IPS-18a (cell line): ENCODE data around the gene DBH.

ENCODE experiments used
- H3K27ac ChIP-seq: one replicate; pipeline ENCODE4 v1.5.1; 2013; ENCODE audit warnings: low read length
- H3K27me3 ChIP-seq: one replicate; pipeline ENCODE4 v1.6.1; 2013; ENCODE audit warnings: mild to moderate bottlenecking, low read length; ENCODE audit not compliant: control insufficient read depth, insufficient read depth
- H3K36me3 ChIP-seq: one replicate; pipeline ENCODE4 v1.6.1; 2013; ENCODE audit warnings: low read depth, low read length; ENCODE audit not compliant: control insufficient read depth
- H3K4me1 ChIP-seq: one replicate; pipeline ENCODE4 v1.6.1; 2013; ENCODE audit warnings: low read depth, low read length; ENCODE audit not compliant: control insufficient read depth
- H3K4me3 ChIP-seq: one replicate; pipeline ENCODE4 v1.5.1; 2013; ENCODE audit warnings: low read length
- H3K9ac ChIP-seq: one replicate; pipeline ENCODE4 v1.6.1; 2013; ENCODE audit warnings: mild to moderate bottlenecking, low read length, moderate library complexity
- H3K9me3 ChIP-seq: one replicate; pipeline ENCODE4 v1.6.1; 2013; ENCODE audit warnings: low read depth, low read length; ENCODE audit not compliant: control insufficient read depth

Gene DBH

DNA sequence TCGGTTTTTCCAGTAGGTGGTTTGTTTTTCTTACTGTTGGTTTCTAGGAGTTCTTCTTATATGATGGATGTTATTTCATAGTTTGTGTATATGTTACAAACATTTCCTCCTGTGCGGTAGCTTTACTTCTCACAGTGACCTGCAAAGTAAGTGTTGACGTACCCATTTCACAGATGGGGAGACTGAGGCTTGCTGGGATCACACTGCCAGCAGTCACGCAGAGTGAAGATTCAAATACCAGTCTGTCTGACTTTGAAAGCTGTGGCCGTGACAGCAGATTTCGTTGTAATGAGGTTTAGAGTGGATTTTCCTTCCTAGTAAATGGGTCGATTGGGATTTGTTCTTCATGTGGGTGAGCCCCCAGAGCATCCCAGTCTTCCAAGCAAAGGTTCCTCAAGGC lies 13.0 kb downstream of the DBH start:
- no peak overlapping the region for H3K9ac ChIP-seq
- no peak overlapping the region for H3K27ac ChIP-seq
- H3K4me1 ChIP-seq = no peaks in the 10 kb centered on the region
- H3K4me3 ChIP-seq = no peak overlapping the region
- no peaks in the 10 kb centered on the region for H3K27me3 ChIP-seq
- H3K9me3 ChIP-seq = no peaks in the 10 kb centered on the region
- H3K36me3 ChIP-seq = no peaks in the 10 kb centered on the region

DNA sequence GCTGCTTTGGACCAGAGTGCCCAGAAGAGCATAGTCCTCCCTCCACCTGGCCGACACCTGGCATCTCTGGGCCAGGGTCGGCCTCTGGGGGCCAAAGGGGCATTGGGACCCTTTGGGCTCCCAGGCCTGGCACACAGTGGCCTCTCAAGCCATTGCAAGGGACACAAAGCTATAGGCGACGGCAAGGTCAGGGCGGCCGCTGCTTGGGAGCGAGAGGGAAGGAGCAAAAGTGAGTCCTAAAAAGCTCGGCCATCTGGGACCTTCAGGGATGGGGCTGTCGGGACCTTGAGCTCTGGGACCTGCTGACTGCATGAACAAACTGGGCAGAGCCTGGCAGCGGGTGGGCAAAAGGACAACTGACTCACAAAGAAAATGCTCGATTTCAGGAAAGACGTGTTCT lies 13.9 kb downstream of the DBH start:
- no peaks in the 10 kb centered on the region for H3K27me3 ChIP-seq
- H3K9ac ChIP-seq = no peak overlapping the region
- no peak overlapping the region for H3K27ac ChIP-seq
- H3K36me3 ChIP-seq = no peaks in the 10 kb centered on the region
- H3K4me3 ChIP-seq = no peak overlapping the region
- H3K4me1 ChIP-seq = no peaks in the 10 kb centered on the region
- H3K9me3 ChIP-seq = no peaks in the 10 kb centered on the region

DNA sequence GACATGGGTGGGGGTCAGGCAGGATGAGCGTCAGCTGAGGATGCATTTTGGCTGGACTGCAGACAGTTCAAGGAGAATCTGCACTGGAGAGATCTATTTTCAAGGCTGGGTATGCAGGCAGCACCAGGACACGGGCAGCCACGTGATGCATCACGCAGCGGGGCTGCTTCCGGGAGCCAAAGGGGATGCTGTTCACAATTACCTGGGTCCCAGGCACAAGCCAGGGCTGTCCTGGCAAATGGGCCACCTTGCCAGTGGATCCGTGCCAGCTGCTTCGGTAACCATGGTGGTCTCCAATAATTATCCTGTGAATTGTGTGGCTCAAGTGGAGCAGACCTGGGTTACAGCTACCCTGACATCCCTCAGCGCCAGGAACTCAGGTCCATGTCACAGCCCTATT lies 17.5 kb downstream of the DBH start:
- Histone ChIP-seq H3K9me3 (no peaks in the 10 kb centered on the region), H3K36me3 (no peaks in the 10 kb centered on the region), H3K4me3 (no peak overlapping the region), H3K9ac (no peak overlapping the region), H3K4me1 (peaks cover 4% of the 10 kb centered on the region), H3K27ac (no peak overlapping the region), H3K27me3 (peaks cover 29% of the 10 kb centered on the region)

DNA sequence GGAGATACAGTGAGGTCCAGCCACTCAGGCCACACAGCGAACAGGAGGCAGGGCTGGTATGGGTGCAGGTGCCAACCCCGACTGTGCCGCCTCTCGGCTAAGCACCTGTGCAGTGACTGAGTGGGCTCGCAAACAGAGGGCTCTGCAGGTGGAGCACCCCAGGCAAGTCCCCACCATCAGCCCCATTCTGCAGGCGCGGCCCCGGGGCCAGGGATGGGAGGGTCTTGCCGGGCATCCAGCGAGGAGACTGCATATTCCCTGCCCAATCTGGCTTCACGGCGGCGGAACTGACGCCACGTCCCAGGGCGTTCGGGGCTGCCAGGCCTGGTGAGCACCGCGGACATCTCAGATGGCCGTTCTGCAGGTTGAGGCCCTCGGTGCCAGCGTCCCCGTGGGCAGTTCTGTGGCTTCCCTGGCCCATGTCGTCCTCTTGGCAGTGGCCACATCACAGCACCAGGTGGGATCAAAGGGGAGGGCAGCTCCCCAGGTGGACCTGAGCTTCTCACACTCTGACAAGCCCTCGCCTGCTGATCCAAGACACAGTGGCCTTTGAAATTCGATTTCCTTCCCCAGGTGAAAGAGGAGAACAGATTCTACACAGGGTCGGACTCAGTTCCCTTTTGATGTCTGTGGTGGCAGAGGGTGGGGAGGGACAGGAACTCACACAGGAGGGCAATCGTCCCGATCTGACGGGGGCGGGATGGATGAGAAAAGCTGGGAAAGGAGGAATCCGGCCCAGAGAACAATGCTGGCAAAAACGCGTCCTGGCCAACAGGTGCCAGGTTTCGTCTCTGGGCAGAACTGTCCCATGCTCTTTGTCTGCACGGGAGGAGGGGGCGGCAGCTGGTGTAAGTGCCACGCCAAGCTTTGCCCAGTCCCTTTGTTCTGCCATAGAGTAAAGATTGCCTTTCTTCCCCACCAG lies 18.8 kb downstream of the DBH start:
- Histone ChIP-seq H3K9me3 (no peaks in the 10 kb centered on the region), H3K9ac (no peak overlapping the region), H3K27me3 (peaks cover 42% of the 10 kb centered on the region), H3K4me3 (no peak overlapping the region), H3K27ac (no peak overlapping the region), H3K36me3 (no peaks in the 10 kb centered on the region), H3K4me1 (peaks cover 10% of the 10 kb centered on the region)

DNA sequence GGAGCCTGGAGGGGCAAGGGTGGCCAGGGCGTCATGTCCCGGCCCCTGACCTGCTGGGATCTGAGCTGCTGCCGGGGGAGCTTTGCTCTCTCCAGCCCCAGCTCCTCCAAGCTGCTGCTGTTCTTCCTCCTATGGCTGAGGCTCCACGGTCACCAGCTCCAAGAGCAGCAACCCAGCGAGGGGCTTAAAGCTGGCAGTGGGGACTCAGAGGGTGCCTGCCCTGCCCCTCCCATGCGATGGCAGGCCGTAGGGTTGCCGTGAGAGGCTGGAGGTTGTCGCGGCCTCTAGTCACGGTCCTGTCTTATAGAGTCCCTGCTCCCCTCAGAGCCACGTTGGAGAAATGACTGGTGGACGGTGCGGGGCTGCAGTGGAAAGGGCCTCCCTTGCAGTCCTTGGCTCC lies 19.5 kb downstream of the DBH start:
- no peaks in the 10 kb centered on the region for H3K9me3 ChIP-seq
- no peak overlapping the region for H3K27ac ChIP-seq
- no peaks in the 10 kb centered on the region for H3K36me3 ChIP-seq
- peaks cover 10% of the 10 kb centered on the region for H3K4me1 ChIP-seq
- H3K27me3 ChIP-seq = peaks cover 48% of the 10 kb centered on the region
- no peak overlapping the region for H3K4me3 ChIP-seq
- no peak overlapping the region for H3K9ac ChIP-seq

DNA sequence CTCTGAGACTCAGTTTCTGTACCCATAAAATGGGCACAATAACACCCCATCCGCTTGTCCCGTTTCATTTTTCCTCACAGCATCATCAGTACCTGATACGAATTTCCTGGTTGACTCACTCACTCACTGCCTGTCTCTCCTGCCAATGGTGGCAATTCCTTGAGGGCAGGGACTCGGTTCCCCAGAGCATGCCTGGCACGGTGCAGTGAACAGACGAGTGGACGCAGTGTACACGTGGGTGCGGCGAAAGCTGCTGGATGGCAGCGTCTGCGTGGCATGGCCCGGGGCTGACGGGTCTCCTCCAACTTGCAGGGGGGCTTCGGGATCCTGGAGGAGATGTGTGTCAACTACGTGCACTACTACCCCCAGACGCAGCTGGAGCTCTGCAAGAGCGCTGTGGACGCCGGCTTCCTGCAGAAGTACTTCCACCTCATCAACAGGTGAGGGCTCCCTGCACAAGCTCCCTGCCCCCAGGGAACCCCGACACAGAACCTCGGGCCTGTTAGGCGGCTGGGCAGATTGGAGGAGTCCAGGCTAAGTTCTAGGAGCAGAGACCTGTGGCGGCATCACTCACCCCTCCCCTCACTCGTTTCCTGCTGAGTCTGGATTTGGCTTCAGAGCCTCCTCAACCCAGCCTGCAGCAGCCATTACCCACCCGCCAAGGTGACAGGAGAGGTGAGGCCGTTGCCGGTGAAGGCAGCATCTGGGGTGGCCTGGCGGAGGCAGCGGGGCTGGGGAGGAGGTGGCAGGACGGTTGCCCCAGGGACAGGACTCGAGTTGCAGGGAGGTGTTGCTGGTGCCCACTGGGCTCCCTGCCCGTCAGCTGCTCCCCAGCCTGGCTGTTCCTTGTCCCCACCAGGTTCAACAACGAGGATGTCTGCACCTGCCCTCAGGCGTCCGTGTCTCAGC lies 20.3 kb downstream of the DBH start:
- H3K4me3 ChIP-seq = no peak overlapping the region
- H3K9ac ChIP-seq = no peak overlapping the region
- H3K27ac ChIP-seq = no peak overlapping the region
- H3K27me3 ChIP-seq = peaks cover 48% of the 10 kb centered on the region
- no peaks in the 10 kb centered on the region for H3K36me3 ChIP-seq
- peaks cover 10% of the 10 kb centered on the region for H3K4me1 ChIP-seq
- H3K9me3 ChIP-seq = no peaks in the 10 kb centered on the region

DNA sequence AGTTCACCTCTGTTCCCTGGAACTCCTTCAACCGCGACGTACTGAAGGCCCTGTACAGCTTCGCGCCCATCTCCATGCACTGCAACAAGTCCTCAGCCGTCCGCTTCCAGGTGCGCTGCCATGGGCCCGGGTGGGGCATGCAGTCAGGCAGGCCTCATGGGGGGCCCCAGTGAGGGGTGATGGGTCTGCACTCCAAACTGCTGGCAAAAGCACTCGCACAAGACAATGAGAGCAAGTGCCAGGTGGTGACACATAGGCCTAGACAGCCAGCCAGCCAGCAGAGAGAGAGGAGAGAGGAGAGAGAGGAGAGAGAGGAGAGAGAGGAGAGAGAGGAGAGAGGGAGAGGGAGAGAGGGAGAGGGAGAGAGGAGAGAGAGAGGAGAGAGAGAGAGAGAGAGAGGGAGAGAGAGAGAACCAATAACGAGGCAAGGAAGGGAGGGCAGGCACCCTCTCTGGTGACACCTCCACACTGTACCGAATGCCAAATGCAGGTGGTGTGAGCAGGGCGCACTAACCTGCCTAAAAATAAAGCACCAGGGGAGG lies 21.0 kb downstream of the DBH start:
- H3K9me3 ChIP-seq = no peaks in the 10 kb centered on the region
- peaks cover 48% of the 10 kb centered on the region for H3K27me3 ChIP-seq
- peaks cover 10% of the 10 kb centered on the region for H3K4me1 ChIP-seq
- no peak overlapping the region for H3K4me3 ChIP-seq
- no peak overlapping the region for H3K27ac ChIP-seq
- no peak overlapping the region for H3K9ac ChIP-seq
- H3K36me3 ChIP-seq = no peaks in the 10 kb centered on the region

DNA sequence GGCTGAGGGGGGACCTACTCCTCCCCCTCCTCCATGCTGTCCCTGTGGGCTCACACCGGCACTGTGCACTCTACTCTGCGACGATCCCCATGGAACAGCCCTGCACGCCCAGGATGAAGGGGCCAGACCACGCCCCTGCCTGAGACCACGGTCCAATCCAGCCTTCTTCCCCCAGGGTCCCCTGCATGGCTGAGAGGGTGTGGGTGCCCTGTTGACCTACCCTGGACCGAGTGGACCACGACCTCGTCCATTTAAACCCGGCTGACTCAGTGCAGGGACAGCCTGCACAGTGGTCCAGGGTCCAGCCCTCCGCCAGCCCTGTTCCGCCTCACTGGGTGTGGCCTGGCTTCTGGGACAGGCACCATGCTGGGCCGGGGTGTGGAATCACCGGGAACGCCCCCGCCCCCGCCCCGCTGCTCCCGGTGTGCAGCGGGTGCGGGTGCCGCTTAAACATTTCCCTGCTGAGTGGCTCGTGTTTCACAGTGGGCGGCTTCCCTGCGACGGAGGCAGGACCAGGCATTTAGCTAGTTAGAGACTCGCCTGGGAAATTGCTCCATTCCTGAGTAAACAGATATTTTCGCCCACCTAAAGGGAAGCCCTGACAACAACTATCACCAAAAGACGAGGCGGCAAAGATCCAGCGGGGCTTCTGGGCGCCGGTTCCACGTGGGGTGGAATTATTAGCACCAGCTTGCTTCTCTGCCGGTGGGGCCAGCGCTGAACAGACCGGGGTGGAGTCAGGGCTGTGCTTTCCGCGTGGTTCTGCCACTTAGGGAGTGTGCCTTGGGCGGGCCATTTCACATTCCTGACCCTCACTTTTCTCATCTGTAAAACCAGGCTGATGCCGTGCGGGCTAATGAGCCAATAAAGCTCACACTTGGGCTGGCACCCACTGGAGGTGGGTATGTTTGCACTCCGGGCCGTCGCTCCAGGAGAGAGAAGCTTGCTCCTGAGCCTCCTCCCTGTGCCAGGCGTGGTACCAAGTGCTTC lies 22.6 kb downstream of the DBH start:
- no peak overlapping the region for H3K27ac ChIP-seq
- H3K27me3 ChIP-seq = peaks cover 48% of the 10 kb centered on the region
- no peaks in the 10 kb centered on the region for H3K9me3 ChIP-seq
- no peaks in the 10 kb centered on the region for H3K36me3 ChIP-seq
- peak overlapping the region; percentile 39 for H3K4me3 ChIP-seq
- peaks cover 10% of the 10 kb centered on the region for H3K4me1 ChIP-seq
- H3K9ac ChIP-seq = no peak overlapping the region

DNA sequence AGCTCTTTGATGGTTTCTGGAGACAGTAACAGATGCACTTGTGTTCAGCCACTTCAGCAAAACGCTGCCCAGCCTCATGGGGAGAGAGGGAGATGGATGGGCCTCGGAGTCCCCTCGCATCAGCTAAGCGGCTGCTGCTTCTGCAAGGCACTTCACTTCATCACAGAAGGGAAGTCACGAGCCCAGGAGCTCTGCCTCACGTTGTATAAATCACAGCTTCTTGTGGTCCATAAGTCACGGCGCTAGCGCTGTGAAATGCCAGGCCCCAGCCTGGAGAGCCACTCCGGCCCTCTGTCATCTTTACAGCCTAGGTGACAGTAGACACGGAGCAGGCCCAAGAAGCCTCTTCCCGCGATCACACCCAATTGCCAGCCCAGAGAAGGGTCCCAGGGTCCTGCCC lies 23.4 kb downstream of the DBH start:
- Histone ChIP-seq H3K27ac (no peak overlapping the region), H3K4me3 (no peak overlapping the region), H3K9ac (no peak overlapping the region), H3K4me1 (peaks cover 10% of the 10 kb centered on the region), H3K27me3 (peaks cover 48% of the 10 kb centered on the region), H3K36me3 (no peaks in the 10 kb centered on the region), H3K9me3 (no peaks in the 10 kb centered on the region)

DNA sequence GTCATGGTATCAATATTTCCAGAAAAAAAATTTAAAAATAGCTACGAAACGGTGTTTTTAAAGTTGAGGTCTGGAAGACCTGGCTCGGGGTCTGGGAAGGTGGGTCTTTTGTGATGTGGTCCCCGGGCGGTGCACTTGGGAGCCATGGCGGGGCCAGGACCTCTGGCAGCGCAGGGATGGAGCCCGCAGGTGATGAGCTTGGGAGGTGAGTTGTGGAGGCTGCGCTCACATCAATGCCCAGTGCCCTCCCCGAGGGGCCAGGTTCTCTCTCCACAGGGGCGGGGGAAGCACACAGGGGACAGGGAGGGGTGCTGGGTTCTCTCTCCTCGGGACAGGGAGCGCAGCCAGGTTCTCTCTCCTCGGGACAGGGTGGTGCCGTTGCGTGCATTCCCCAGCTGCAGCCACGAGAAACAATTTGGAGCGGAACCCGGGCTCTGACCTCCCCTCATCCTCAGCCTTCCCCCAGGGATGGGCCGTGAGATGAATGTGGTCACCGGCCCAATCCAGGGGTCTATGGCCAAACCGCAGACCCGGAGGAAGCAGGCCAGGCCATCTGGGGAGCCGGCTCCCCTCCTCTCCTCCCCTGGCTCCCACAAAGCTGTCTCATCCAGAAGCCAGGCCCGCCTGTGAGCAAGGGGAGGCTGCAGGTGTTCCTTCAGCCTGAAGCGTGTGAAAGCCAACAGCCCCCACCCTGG lies 25.8 kb downstream of the DBH start:
- H3K27ac ChIP-seq = no peak overlapping the region
- H3K4me3 ChIP-seq = no peak overlapping the region
- no peaks in the 10 kb centered on the region for H3K9me3 ChIP-seq
- peaks cover 10% of the 10 kb centered on the region for H3K4me1 ChIP-seq
- H3K9ac ChIP-seq = no peak overlapping the region
- no peaks in the 10 kb centered on the region for H3K36me3 ChIP-seq
- peaks cover 35% of the 10 kb centered on the region for H3K27me3 ChIP-seq
